A549 (cell line): ENCODE measurements around the gene NPAS1. TPM values are rescaled to one million over a fixed set of nuclear protein-coding genes. Genes with fewer than 3 reads are reported as not detected.

ENCODE experiments used
- ATAC-seq, 2 experiments: fragments of 200-7000 bp in 1 of 2; fragments of >200 bp in 1 of 2; cut with Nextera tagmentation in 1 of 2; cut with Tn5 transposase in 1 of 2; 3 replicates each; pipeline versions ENCODE4 v1.8.0 to v1.9.1; 2018 to 2020; ENCODE audit warnings: mild to moderate bottlenecking in 1 of 2, moderate library complexity in 1 of 2
- CTCF ChIA-PET: fragments of 300-600 bp; sonication (Branson Sonifier 250); formaldehyde crosslinking; extraction: SDS; loops from one replicate; lab custom pipeline; 2021; ENCODE audit warnings: antibody characterized with exemption, inconsistent platforms; lab: Yijun Ruan, JAX
- POLR2A ChIA-PET: fragments of 350-600 bp; formaldehyde crosslinking; extraction: SDS; loops from one replicate; lab custom pipeline; 2021; ENCODE audit warnings: antibody characterized with exemption, inconsistent platforms; lab: Yijun Ruan, JAX
- DNase-seq, 2 experiments: peaks; one replicate each; pipeline versions ENCODE4 v3.0.0 to v3.0.0-alpha.2; 2011 to 2016; ENCODE audit warnings: low read depth in 1 of 2, low spot score in 1 of 2
- FAIRE-seq: peaks from 2 replicates; lab custom pipeline; 2011; peaks lifted over from hg19 to GRCh38; lab: Jason Lieb, UNC
- H3K27ac ChIP-seq, 2 experiments: fragments of >200 bp; sonication (Bioruptor Twin); formaldehyde crosslinking; 3 replicates each; pipeline ENCODE4 v1.5.1; 2016 to 2017
- H3K4me1 ChIP-seq: fragments of >200 bp; sonication (Bioruptor Twin); formaldehyde crosslinking; 3 replicates; pipeline ENCODE4 v1.6.1; 2016
- H3K4me2 ChIP-seq: fragments of >200 bp; sonication (Bioruptor Twin); formaldehyde crosslinking; 3 replicates; pipeline ENCODE4 v1.6.1; 2016
- H3K4me3 ChIP-seq: fragments of >200 bp; sonication (Bioruptor Twin); formaldehyde crosslinking; 3 replicates; pipeline ENCODE4 v1.5.1; 2016
- H3K9me3 ChIP-seq: fragments of >200 bp; sonication (Bioruptor Twin); formaldehyde crosslinking; 3 replicates; pipeline ENCODE4 v1.6.1; 2016
- BHLHE40 ChIP-seq: IDR thresholded peaks from 2 replicates; pipeline ENCODE4 v1.6.1; 2012; ENCODE audit warnings: low read depth, low read length, inconsistent platforms
- CBX8 ChIP-seq: fragments of 200-600 bp; sonication (generic); IDR thresholded peaks from 2 replicates; pipeline ENCODE4 v1.6.1; 2016
- CEBPB ChIP-seq, 2 experiments: fragments of >200 bp in 1 of 2; sonication (Bioruptor Twin) in 1 of 2; formaldehyde crosslinking in 1 of 2; IDR thresholded peaks; 2 replicates each; pipeline ENCODE4 v1.6.1; 2012 to 2016
- EHMT2 ChIP-seq: fragments of 200-600 bp; sonication (generic); IDR thresholded peaks from 2 replicates; pipeline ENCODE4 v1.6.1; 2016; ENCODE audit warnings: antibody characterized with exemption, low read depth, mild to moderate bottlenecking, moderate library complexity
- FOSB ChIP-seq: fragments of 250-450 bp; sonication (Bioruptor Pico); IDR thresholded peaks from 2 replicates; pipeline ENCODE4 v1.5.0; 2020; ENCODE audit warnings: mild to moderate bottlenecking, moderate library complexity
- HDAC2 ChIP-seq: fragments of 200-600 bp; sonication (generic); IDR thresholded peaks from 2 replicates; pipeline ENCODE4 v1.6.1; 2016
- HEYL ChIP-seq: fragments of 250-450 bp; sonication (Bioruptor Pico); IDR thresholded peaks from 2 replicates; pipeline ENCODE4 v1.8.0; 2021; ENCODE audit warnings: mild to moderate bottlenecking, moderate library complexity
- MAFK ChIP-seq: fragments of 450-650 bp; IDR thresholded peaks from 2 replicates; pipeline ENCODE4 v1.6.1; 2014; ENCODE audit not compliant: partially characterized antibody
- NFE2L2 ChIP-seq: fragments of 150-350 bp; conservative IDR thresholded peaks from 2 replicates; pipeline ENCODE4 v1.6.1; 2014; ENCODE audit warnings: low read length
- POLR2A ChIP-seq: IDR thresholded peaks from 2 replicates; pipeline ENCODE4 v1.6.1; 2012; ENCODE audit warnings: mild to moderate bottlenecking, low read length
- POLR2AphosphoS2 ChIP-seq: conservative IDR thresholded peaks from 2 replicates; pipeline ENCODE4 v1.6.1; 2012; ENCODE audit warnings: low read length, improper control_type of control experiment, inconsistent platforms
- RARB ChIP-seq: fragments of 250-450 bp; sonication (Bioruptor Pico); IDR thresholded peaks from 2 replicates; pipeline ENCODE4 v1.8.0; 2021; ENCODE audit warnings: mild to moderate bottlenecking, moderate library complexity
- RNF2 ChIP-seq: fragments of 200-600 bp; sonication (generic); IDR thresholded peaks from 2 replicates; pipeline ENCODE4 v1.6.1; 2016; ENCODE audit warnings: low read depth, mild to moderate bottlenecking, antibody characterized with exemption, moderate library complexity, borderline replicate concordance
- ZC3H11A ChIP-seq: fragments of 450-650 bp; IDR thresholded peaks from 2 replicates; pipeline ENCODE4 v1.6.1; 2014; ENCODE audit warnings: antibody characterized with exemption, mild to moderate bottlenecking
- WGBS: methylation state at CpG from one replicate; pipeline ENCODE4 v1.1.6; 2017; ENCODE audit errors: missing lambda C conversion rate; 5-methylcytosine and 5-hydroxymethylcytosine counted together
- polyA minus RNA-seq: library from RNA; depleted of rRNA, polyadenylated mRNA; stranded (reverse); fragments of >200 nt; gene quantifications from 2 replicates; pipeline ENCODE4 v1.2.3, GENCODE V29; 2011; rRNA and poly(A)+ RNA removed
- polyA plus RNA-seq, 4 experiments: library from polyadenylated mRNA; depleted of rRNA in 3 of 4; stranded (reverse); fragments of >200 nt; fragmentation: RNase III in 1 of 4; extraction: RNeasy Plus Mini Kit Qiagen cat#74134 plus additional on column Dnase treatment in 1 of 4; gene quantifications; 2 replicates in 3 of 4; 3 replicates in 1 of 4; pipeline ENCODE4 v1.2.3, GENCODE V29; 2011 to 2017
- TF ChIP-seq, protein P1 (sequence below): IDR thresholded peaks from 2 replicates; pipeline ENCODE4 v1.6.1; 2012
- TF ChIP-seq, protein P2 (sequence below): fragments of >200 bp; sonication (Bioruptor Twin); formaldehyde crosslinking; IDR thresholded peaks from 3 replicates; pipeline ENCODE4 v1.6.1; 2016

Gene NPAS1, protein sequence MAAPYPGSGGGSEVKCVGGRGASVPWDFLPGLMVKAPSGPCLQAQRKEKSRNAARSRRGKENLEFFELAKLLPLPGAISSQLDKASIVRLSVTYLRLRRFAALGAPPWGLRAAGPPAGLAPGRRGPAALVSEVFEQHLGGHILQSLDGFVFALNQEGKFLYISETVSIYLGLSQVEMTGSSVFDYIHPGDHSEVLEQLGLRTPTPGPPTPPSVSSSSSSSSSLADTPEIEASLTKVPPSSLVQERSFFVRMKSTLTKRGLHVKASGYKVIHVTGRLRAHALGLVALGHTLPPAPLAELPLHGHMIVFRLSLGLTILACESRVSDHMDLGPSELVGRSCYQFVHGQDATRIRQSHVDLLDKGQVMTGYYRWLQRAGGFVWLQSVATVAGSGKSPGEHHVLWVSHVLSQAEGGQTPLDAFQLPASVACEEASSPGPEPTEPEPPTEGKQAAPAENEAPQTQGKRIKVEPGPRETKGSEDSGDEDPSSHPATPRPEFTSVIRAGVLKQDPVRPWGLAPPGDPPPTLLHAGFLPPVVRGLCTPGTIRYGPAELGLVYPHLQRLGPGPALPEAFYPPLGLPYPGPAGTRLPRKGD
- polyA plus RNA-seq (2011; rRNA removed) (1.3 and 1.5 TPM in 2 replicates), polyA plus RNA-seq (2017; fragmentation: RNase III; extraction: RNeasy Plus Mini Kit Qiagen cat#74134 plus additional on column Dnase treatment) (2.3 to 3.5 TPM (median 3.4 TPM) in 3 replicates), polyA minus RNA-seq (0.83 and 1.3 TPM in 2 replicates)
- 3.6 and 5.4 TPM in 2 replicates for polyA plus RNA-seq (2012; cell fraction: cytosol; rRNA removed)
- 5.3 and 7.9 TPM in 2 replicates for polyA plus RNA-seq (2012; cell fraction: nucleus; rRNA removed)

DNA sequence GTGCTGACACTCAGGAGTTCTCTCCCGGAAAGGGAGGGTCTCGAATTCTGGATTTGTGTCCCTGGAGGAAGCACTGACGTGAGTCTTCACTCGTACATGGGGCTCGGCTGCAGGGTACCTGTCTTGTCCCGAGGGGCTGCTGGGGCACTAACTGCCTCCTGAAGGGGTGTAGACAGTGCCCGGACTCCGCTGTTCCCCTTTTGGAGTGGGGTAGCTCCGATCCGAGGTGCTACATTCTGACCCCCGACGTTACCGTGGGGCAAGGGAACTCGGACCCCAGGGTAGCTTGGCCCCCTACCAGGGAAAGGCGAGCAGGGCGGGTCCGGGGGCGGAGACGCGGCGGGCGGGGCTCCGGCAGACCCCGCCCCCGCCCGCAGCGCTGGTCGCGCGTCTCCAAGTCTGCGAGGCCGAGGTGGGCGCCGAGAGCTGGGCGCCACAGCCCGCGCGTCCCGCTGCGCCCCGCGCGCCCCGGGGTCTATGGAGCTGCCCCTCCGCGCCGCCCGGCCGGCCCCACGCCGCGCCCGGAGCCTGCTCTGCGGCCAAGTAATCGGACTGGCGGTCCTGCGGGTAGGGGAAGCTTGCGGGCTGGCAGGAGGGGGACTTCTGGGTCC, at the start of gene NPAS1:
TSS of gene NPAS1 (plus strand) at position 407 of the 611 bp plus-strand sequence. CDS start 1,211 bp downstream, outside the sequence.
- TF ChIP-seq ZC3H11A: no peak
- peak; percentile 21; the same call in 1 of the 2 replicates for TF ChIP-seq RNF2
- FAIRE-seq: no peak
- CTCF ChIA-PET: interaction anchor here (0.6 to 3.7 kb wide), 12 partner anchors 9 to 269 kb away, joined by 3 to 15 read pairs (median 5); no protein-coding TSS in a partner anchor

DNA sequence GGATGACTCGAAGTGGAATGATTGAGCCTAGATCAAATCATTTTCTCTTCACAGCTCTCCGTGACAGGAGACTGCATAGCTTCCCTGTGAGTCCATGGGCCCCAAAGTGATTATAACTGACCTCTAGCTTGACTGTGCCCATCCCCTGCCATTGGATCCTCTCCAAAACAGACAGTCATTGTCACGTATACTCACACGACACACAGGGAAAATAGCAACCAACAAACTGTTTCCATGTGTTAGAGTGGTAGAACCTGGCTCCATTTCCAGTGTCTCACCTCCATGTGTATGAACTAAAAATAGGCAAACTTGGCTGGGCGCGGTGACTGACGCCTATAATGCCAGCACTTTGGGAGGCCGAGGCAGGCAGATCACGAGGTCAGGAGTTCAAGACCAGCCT, 48.8 kb upstream of the NPAS1 start:
- peak; percentile 28 for FAIRE-seq
- 74% methylated on average over 9 of the region's 9 CpGs for WGBS
- DNase-seq: no peak
- H3K9me3 ChIP-seq: no peaks in the 10 kb centered on the region
- ChIA-PET CTCF (interaction anchor here (0.6 to 11.5 kb wide), 8 partner anchors 12 to 186 kb away, joined by 3 to 156 read pairs (median 3); no protein-coding TSS in a partner anchor), POLR2A (no interaction called here)
- ATAC-seq: peak in 1 of 2 experiments; percentile 25; a peak in 3 of 6 replicates
- H3K4me1 ChIP-seq: peaks cover 32% of the 10 kb centered on the region
- H3K27ac ChIP-seq: peak overlapping the region in 1 of 2 experiments; percentile 8; a peak in 1 of 6 replicates
- H3K4me2 ChIP-seq: no peak overlapping the region
- TF ChIP-seq, protein P1, sequence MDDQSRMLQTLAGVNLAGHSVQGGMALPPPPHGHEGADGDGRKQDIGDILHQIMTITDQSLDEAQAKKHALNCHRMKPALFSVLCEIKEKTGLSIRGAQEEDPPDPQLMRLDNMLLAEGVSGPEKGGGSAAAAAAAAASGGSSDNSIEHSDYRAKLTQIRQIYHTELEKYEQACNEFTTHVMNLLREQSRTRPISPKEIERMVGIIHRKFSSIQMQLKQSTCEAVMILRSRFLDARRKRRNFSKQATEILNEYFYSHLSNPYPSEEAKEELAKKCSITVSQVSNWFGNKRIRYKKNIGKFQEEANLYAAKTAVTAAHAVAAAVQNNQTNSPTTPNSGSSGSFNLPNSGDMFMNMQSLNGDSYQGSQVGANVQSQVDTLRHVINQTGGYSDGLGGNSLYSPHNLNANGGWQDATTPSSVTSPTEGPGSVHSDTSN: no peak
- TF ChIP-seq POLR2A (no peak), FOSB (no peak), CEBPB (IDR thresholded peaks at IDR 0.05) (no peak), CBX8 (no peak), BHLHE40 (no peak)
- TF ChIP-seq, protein P2, sequence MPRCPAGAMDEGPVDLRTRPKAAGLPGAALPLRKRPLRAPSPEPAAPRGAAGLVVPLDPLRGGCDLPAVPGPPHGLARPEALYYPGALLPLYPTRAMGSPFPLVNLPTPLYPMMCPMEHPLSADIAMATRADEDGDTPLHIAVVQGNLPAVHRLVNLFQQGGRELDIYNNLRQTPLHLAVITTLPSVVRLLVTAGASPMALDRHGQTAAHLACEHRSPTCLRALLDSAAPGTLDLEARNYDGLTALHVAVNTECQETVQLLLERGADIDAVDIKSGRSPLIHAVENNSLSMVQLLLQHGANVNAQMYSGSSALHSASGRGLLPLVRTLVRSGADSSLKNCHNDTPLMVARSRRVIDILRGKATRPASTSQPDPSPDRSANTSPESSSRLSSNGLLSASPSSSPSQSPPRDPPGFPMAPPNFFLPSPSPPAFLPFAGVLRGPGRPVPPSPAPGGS: no peak
- no peak overlapping the region for H3K4me3 ChIP-seq

More for the DNA sequence above, at the start of gene NPAS1:
- Histone ChIP-seq H3K4me2 (peak within 1 kb of the TSS; percentile 100), H3K27ac (peak within 1 kb of the TSS in 1 of 2 experiments; percentile 70; a peak in 3 of 6 replicates), H3K4me1 (peaks cover 31% of the 10 kb centered on the region), H3K9me3 (no peaks in the 10 kb centered on the region), H3K4me3 (peak within 1 kb of the TSS; percentile 50)
- no peak for DNase-seq
- peak; percentile 35 to 42; a peak in 5 of 6 replicates for ATAC-seq
- POLR2A ChIA-PET: interaction anchor here (1.3 kb wide), 1 partner anchor 94 kb away, joined by 3 read pairs; the partner anchor contains the start of gene ZC3H4
- WGBS: 9% methylated on average over 32 of the region's 58 CpGs

DNA sequence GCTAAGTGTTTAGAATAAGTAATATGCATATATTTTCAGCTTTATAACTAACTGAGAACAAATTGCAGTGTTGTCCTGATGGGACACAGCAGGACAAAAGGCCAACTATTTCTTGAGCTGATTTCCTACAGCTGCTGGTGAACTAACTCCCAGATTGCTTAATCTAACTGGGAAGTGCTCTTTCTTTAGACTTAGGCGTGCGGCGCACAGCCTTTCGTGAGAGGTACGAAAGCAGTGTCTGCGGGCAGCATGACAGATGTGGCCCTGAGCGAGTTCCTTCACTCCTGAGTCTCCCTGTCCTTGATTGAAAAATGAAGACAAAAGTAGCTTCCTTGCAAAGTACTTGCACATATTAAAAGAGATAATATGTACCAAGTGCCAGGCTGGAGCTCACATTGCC, 47.3 kb upstream of the NPAS1 start:
- 96% methylated on average over 7 of the region's 7 CpGs for WGBS
- no peak overlapping the region for H3K4me2 ChIP-seq
- H3K4me3 ChIP-seq: no peak overlapping the region
- peaks cover 44% of the 10 kb centered on the region for H3K4me1 ChIP-seq
- POLR2A ChIA-PET: no interaction called here
- CTCF ChIA-PET: interaction anchor here (0.9 to 11.5 kb wide), 8 partner anchors 8 to 116 kb away, joined by 3 to 156 read pairs (median 3); no protein-coding TSS in a partner anchor
- TF ChIP-seq MAFK: no peak
- TF ChIP-seq RARB (CRISPR knock-in tag): no peak
- TF ChIP-seq EHMT2: no peak
- no peak for TF ChIP-seq HDAC2
- TF ChIP-seq HEYL: no peak
- TF ChIP-seq, protein P1: no peak
- TF ChIP-seq POLR2AphosphoS2: no peak
- TF ChIP-seq NFE2L2: no peak
- H3K9me3 ChIP-seq: no peaks in the 10 kb centered on the region
- ATAC-seq: no peak
- DNase-seq: no peak
- no peak for FAIRE-seq
- no peak overlapping the region for H3K27ac ChIP-seq
